Lung (tissue), 16 donors: ENCODE results near the gene CSRNP3. TPM values are rescaled to one million over a fixed set of nuclear protein-coding genes. Genes with fewer than 3 reads are reported as not detected.
A peak's percentile ranks its signal among the peaks of the same experiment; 100 is the strongest.

Experiments
- ATAC-seq: fragments of 200-7000 bp; cut with Tn5 transposase; one replicate; pipeline ENCODE4 v1.9.1; 2020; ENCODE audit warnings: moderate number of reproducible peaks; ENCODE audit not compliant: insufficient read depth, low FRiP score
- DNase-seq, 3 donors: peaks; one replicate each; pipeline ENCODE4 v3.0.0-alpha.2; 2013 to 2017
- H3K27ac ChIP-seq, 2 donors: one replicate each; pipeline ENCODE4 v1.5.1; 2013; ENCODE audit warnings: mild to moderate bottlenecking in 2 of 2, moderate library complexity in 2 of 2, control low read depth in 1 of 2, inconsistent platforms in 1 of 2, low read depth in 1 of 2, low read length in 1 of 2
- H3K27me3 ChIP-seq, 3 donors: one replicate each; pipeline ENCODE4 v1.5.1; 2013; ENCODE audit warnings: low read length in 2 of 3; ENCODE audit not compliant: control insufficient read depth in 3 of 3, insufficient read depth in 3 of 3
- H3K36me3 ChIP-seq, 4 donors: one replicate each; pipeline ENCODE4 v1.5.1; 2013; ENCODE audit warnings: low read length in 4 of 4, mild to moderate bottlenecking in 1 of 4, moderate library complexity in 1 of 4; ENCODE audit not compliant: control insufficient read depth in 4 of 4, insufficient read depth in 4 of 4
- H3K4me1 ChIP-seq, 5 donors: one replicate each; pipeline ENCODE4 v1.5.1; 2013; ENCODE audit warnings: low read length in 5 of 5, mild to moderate bottlenecking in 2 of 5, moderate library complexity in 1 of 5; ENCODE audit not compliant: control insufficient read depth in 5 of 5, insufficient read depth in 5 of 5
- H3K4me3 ChIP-seq: one replicate; pipeline ENCODE4 v1.5.1; 2013; ENCODE audit warnings: mild to moderate bottlenecking, control low read depth, moderate library complexity
- H3K9ac ChIP-seq, 2 donors: one replicate each; pipeline ENCODE4 v1.5.1; 2013; ENCODE audit warnings: low read length in 2 of 2, control low read depth in 1 of 2; ENCODE audit not compliant: insufficient read depth in 1 of 2
- H3K9me3 ChIP-seq, 4 donors: one replicate each; pipeline ENCODE4 v1.5.1; 2013; ENCODE audit warnings: low read length in 3 of 4, mild to moderate bottlenecking in 1 of 4, moderate library complexity in 1 of 4; ENCODE audit not compliant: control insufficient read depth in 4 of 4, insufficient read depth in 3 of 4
- WGBS, 2 donors: extraction: QIAGEN DNeasy Blood & Tissue Kit; methylation state at CpG; one replicate each; pipeline ENCODE4 v1.1.7; 2013; 5-methylcytosine and 5-hydroxymethylcytosine counted together
- long read RNA-seq, 5 donors: transcript quantifications; one replicate each; lab custom pipeline, GENCODE V29; 2026
- polyA plus RNA-seq, 2 donors: library from polyadenylated mRNA; stranded (reverse); fragments of 200-250 nt; gene quantifications; one replicate each; pipeline ENCODE4 v1.2.1, GENCODE V29; 2013
- total RNA-seq, 2 donors: library from RNA; depleted of rRNA in 1 of 2; stranded (reverse); fragments of >200 nt in 1 of 2; gene quantifications; one replicate each; pipeline ENCODE4 v1.2.1, GENCODE V29; 2014 to 2021
- TF ChIP-seq, protein P1 (sequence below): IDR thresholded peaks from 2 replicates; pipeline ENCODE4 v1.5.1; 2012; ENCODE audit warnings: mild to moderate bottlenecking; ENCODE audit errors: control extremely low read depth, extremely low read depth
- donor health status: control.
- donor health status: control.
- donor health status: Bipolar disorder and iron deficiency.
- donor health status: healthy.
- donor health status: DM: yes; HTN: yes; CAD: no.

CSRNP3 gene, protein sequence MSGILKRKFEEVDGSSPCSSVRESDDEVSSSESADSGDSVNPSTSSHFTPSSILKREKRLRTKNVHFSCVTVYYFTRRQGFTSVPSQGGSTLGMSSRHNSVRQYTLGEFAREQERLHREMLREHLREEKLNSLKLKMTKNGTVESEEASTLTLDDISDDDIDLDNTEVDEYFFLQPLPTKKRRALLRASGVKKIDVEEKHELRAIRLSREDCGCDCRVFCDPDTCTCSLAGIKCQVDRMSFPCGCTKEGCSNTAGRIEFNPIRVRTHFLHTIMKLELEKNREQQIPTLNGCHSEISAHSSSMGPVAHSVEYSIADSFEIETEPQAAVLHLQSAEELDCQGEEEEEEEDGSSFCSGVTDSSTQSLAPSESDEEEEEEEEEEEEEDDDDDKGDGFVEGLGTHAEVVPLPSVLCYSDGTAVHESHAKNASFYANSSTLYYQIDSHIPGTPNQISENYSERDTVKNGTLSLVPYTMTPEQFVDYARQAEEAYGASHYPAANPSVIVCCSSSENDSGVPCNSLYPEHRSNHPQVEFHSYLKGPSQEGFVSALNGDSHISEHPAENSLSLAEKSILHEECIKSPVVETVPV
- 1 to 10 TPM; 2.5 to 8.7 TPM for total RNA-seq
- polyA plus RNA-seq, result 1 to 10 TPM in 1 of 2 donors, under 1 TPM in 1; 0.25 to 1.1 TPM
- long read RNA-seq, donor 1, partial matches to known transcripts, result 0 of 2 reads
- long read RNA-seq, donor 1, other reads (novel, unspliced or antisense), result 0 of 2 reads
- long read RNA-seq, donor 2, result 0 reads
- long read RNA-seq, donor 3, result 0 reads
- long read RNA-seq, donor 4, result 0 reads
- long read RNA-seq, donor 5, partial matches to known transcripts, result 0 of 1 reads
- long read RNA-seq, donor 5, other reads (novel, unspliced or antisense), result 0 of 1 reads

DNA sequence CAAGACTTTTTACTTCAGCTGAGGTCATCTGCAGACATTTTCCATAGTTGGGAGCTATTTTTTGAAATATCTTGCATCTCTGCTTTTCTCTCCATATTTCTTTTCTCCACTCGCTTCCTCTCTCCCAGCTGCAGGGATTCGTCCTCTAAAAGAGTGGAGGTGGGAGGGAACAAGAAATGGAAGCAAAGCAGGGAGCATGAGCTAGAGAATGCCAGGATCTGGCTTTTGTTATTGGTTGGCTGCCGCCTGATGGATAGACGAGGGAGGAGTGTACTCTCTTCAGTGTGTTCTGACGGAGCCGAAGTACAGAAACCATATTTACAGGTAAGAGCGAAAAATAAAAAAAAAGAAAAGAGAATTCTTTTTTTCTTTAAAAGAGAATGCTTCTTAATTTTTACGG, at the start of gene CSRNP3:
CSRNP3 (plus strand) TSS at position 282 of the 400 bp plus-strand sequence. CDS start 125,368 bp downstream, outside the sequence.
- no peaks in the 10 kb centered on the region for H3K27me3 ChIP-seq
- no peaks in the 10 kb centered on the region for H3K36me3 ChIP-seq
- 24 to 27% methylated on average over 8 of the region's 8 CpGs for WGBS, 2 donors
- H3K27ac ChIP-seq, result no peak within 1 kb of the TSS
- ATAC-seq (peak; percentile 98), DNase-seq (peak; percentile 79 to 95 (median 92))
- peaks cover 0 to 34% (median 3%) of the 10 kb centered on the region in 5 donors for H3K4me1 ChIP-seq
- TF ChIP-seq, protein P1, sequence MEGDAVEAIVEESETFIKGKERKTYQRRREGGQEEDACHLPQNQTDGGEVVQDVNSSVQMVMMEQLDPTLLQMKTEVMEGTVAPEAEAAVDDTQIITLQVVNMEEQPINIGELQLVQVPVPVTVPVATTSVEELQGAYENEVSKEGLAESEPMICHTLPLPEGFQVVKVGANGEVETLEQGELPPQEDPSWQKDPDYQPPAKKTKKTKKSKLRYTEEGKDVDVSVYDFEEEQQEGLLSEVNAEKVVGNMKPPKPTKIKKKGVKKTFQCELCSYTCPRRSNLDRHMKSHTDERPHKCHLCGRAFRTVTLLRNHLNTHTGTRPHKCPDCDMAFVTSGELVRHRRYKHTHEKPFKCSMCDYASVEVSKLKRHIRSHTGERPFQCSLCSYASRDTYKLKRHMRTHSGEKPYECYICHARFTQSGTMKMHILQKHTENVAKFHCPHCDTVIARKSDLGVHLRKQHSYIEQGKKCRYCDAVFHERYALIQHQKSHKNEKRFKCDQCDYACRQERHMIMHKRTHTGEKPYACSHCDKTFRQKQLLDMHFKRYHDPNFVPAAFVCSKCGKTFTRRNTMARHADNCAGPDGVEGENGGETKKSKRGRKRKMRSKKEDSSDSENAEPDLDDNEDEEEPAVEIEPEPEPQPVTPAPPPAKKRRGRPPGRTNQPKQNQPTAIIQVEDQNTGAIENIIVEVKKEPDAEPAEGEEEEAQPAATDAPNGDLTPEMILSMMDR, result no peak
- no peaks in the 10 kb centered on the region for H3K9me3 ChIP-seq
- peak within 1 kb of the TSS in 1 of 2 donors; percentile 66 for H3K9ac ChIP-seq
- H3K4me3 ChIP-seq, result no peak within 1 kb of the TSS

DNA sequence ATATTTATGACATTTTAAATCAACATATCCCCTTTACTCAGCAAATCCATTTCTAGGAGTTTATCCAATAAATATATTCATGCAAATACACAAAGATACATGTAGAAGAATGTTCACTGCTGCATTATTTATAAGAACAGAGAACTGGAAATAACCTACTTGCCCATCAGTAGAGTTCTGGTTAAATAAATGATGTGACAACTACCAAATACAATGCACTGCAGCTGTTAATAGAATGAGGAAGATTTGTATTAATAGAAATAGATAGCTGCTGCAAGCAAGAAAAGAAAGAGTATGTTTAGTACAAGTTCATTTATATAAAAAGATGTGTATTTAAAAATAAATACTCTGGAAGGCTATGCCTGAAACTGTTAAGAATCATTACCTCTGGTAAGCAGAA, 49.3 kb upstream of the CSRNP3 start:
- DNase-seq, result no peak
- Histone ChIP-seq H3K9me3 (peaks cover 0 to 9% (median 2%) of the 10 kb centered on the region in 4 donors), H3K27me3 (peaks cover 0 to 3% (median 0%) of the 10 kb centered on the region in 3 donors), H3K4me3 (no peak overlapping the region), H3K36me3 (no peaks in the 10 kb centered on the region), H3K9ac (no peak overlapping the region), H3K4me1 (no peaks in the 10 kb centered on the region), H3K27ac (no peak overlapping the region)
- TF ChIP-seq, protein P1, result no peak
- ATAC-seq, result no peak

DNA sequence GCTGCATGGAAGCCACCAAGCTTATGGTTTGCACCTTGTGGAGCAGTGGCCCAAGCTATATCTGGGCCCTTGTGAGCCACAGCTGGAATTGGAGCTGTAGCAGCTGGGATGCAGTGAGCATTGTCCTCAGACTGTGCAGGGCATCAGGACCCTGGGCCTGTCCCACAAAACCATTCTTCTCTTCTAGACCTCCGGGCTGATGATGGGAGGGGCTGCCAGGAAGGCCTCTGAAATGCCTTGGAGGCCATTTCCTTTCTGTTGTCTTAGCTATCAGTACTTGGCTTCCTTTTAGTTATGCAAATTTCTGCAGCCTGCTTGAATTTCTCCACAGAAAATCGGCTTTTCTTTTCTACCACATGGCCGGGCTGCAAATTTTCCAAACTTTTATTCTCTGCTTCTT, 46.4 kb upstream of the CSRNP3 start:
- WGBS, 2 donors, result 82 to 90% methylated on average over 3 of the region's 3 CpGs
- ATAC-seq, result no peak
- DNase-seq, result no peak

More for the DNA sequence above, 46.4 kb upstream of the CSRNP3 start:
- Histone ChIP-seq H3K9ac (no peak overlapping the region), H3K4me3 (no peak overlapping the region), H3K27me3 (peaks cover 0 to 3% (median 0%) of the 10 kb centered on the region in 3 donors), H3K27ac (no peak overlapping the region), H3K36me3 (no peaks in the 10 kb centered on the region), H3K4me1 (no peaks in the 10 kb centered on the region), H3K9me3 (peaks cover 0 to 12% (median 2%) of the 10 kb centered on the region in 4 donors)
- TF ChIP-seq, protein P1, result no peak
